Neuron (in vitro differentiated cells): ENCODE measurements around the gene FAM43B.
"Not testable (repeated sequence)": the region's sequence is repeated elsewhere in the genome, so short reads cannot be mapped to it uniquely, and the experiment has no call there.

Experiments
- H2AFZ ChIP-seq: one replicate; pipeline ENCODE4 v1.6.1; 2013; ENCODE audit warnings: low read depth, mild to moderate bottlenecking, inconsistent platforms, low read length, moderate library complexity
- H3K27me3 ChIP-seq: one replicate; pipeline ENCODE4 v1.6.1; 2013; ENCODE audit warnings: low read length; ENCODE audit not compliant: insufficient read depth
- H3K36me3 ChIP-seq: one replicate; pipeline ENCODE4 v1.6.1; 2013; ENCODE audit warnings: low read length; ENCODE audit not compliant: insufficient read depth
- H3K4me1 ChIP-seq: one replicate; pipeline ENCODE4 v1.6.1; 2013; ENCODE audit warnings: low read length; ENCODE audit not compliant: insufficient read depth
- H3K4me3 ChIP-seq: 2 replicates; pipeline ENCODE4 v1.5.1; 2013; ENCODE audit warnings: mild to moderate bottlenecking, low read length, moderate library complexity
- H3K9me3 ChIP-seq: one replicate; pipeline ENCODE4 v1.6.1; 2013; ENCODE audit warnings: low read length

Gene FAM43B

GRCh38 chr1:20551945-20552727 is at the start of gene FAM43B:
Gene FAM43B (plus strand): TSS chr1:20552573. CDS start chr1:20552974, 401 bp downstream.
- Histone ChIP-seq H3K36me3 (no peaks in the 10 kb centered on the region), H2AFZ (peak within 1 kb of the TSS; percentile 62), H3K9me3 (no peaks in the 10 kb centered on the region), H3K4me1 (peaks cover 4% of the 10 kb centered on the region), H3K27me3 (peaks cover 72% of the 10 kb centered on the region), H3K4me3 (peak within 1 kb of the TSS; percentile 44)

GRCh38 chr1:20505488-20505887 is 46.9 kb upstream of the FAM43B start:
- Histone ChIP-seq H2AFZ (no peak overlapping the region), H3K36me3 (peaks cover 32% of the 10 kb centered on the region), H3K4me1 (peaks cover 17% of the 10 kb centered on the region), H3K4me3 (no peak overlapping the region), H3K9me3 (no peaks in the 10 kb centered on the region), H3K27me3 (no peaks in the 10 kb centered on the region)

- Histone ChIP-seq H3K36me3 (peaks cover 15% of the 10 kb centered on the region), H2AFZ (no peak overlapping the region), H3K27me3 (peaks cover 5% of the 10 kb centered on the region), H3K9me3 (no peaks in the 10 kb centered on the region), H3K4me1 (peaks cover 17% of the 10 kb centered on the region), H3K4me3 (peak overlapping the region; percentile 83)
These were observed 45.2 kb upstream of the FAM43B start for GRCh38 chr1:20507248-20507563.

GRCh38 chr1:20507564-20508410 is 44.6 kb upstream of the FAM43B start, which contains the start of gene MUL1:
Gene MUL1 (minus strand): TSS chr1:20508151. CDS start chr1:20508024, 127 bp downstream.
- H2AFZ ChIP-seq: peak within 1 kb of the TSS; percentile 65
- peaks cover 13% of the 10 kb centered on the region for H3K36me3 ChIP-seq
- H3K4me1 ChIP-seq: peaks cover 17% of the 10 kb centered on the region
- no peaks in the 10 kb centered on the region for H3K9me3 ChIP-seq
- peak within 1 kb of the TSS; percentile 83 for H3K4me3 ChIP-seq
- peaks cover 5% of the 10 kb centered on the region for H3K27me3 ChIP-seq

GRCh38 chr1:20508411-20508771 is 44.0 kb upstream of the FAM43B start:
- peaks cover 17% of the 10 kb centered on the region for H3K4me1 ChIP-seq
- H3K4me3 ChIP-seq: peak overlapping the region; percentile 83
- peaks cover 5% of the 10 kb centered on the region for H3K27me3 ChIP-seq
- peak overlapping the region; percentile 65 for H2AFZ ChIP-seq
- no peaks in the 10 kb centered on the region for H3K9me3 ChIP-seq
- peaks cover 9% of the 10 kb centered on the region for H3K36me3 ChIP-seq

- Histone ChIP-seq H3K27me3 (peaks cover 15% of the 10 kb centered on the region), H3K9me3 (no peaks in the 10 kb centered on the region), H3K4me3 (no peak overlapping the region), H3K36me3 (no peaks in the 10 kb centered on the region), H3K4me1 (peaks cover 9% of the 10 kb centered on the region), H2AFZ (no peak overlapping the region)
These were observed 40.6 kb upstream of the FAM43B start for GRCh38 chr1:20511518-20512428.

- H3K36me3 ChIP-seq, H2AFZ ChIP-seq, H3K9me3 ChIP-seq, H3K4me3 ChIP-seq, H3K4me1 ChIP-seq: not testable (repeated sequence)
- peaks cover 19% of the 10 kb centered on the region for H3K27me3 ChIP-seq
These were observed 32.6 kb upstream of the FAM43B start for GRCh38 chr1:20519609-20520262.

GRCh38 chr1:20521960-20522861 is 30.2 kb upstream of the FAM43B start:
- peaks cover 14% of the 10 kb centered on the region for H3K27me3 ChIP-seq
- H3K4me3 ChIP-seq: no peak overlapping the region
- no peaks in the 10 kb centered on the region for H3K4me1 ChIP-seq
- H3K9me3 ChIP-seq: no peaks in the 10 kb centered on the region
- H2AFZ ChIP-seq: no peak overlapping the region
- H3K36me3 ChIP-seq: no peaks in the 10 kb centered on the region

- H3K27me3 ChIP-seq: peaks cover 2% of the 10 kb centered on the region
- peaks cover 11% of the 10 kb centered on the region for H3K4me1 ChIP-seq
- H3K9me3 ChIP-seq: no peaks in the 10 kb centered on the region
- no peak overlapping the region for H2AFZ ChIP-seq
- H3K36me3 ChIP-seq: no peaks in the 10 kb centered on the region
- H3K4me3 ChIP-seq: no peak overlapping the region
These were observed 26.1 kb upstream of the FAM43B start for GRCh38 chr1:20526267-20526666.

- Histone ChIP-seq H3K9me3 (no peaks in the 10 kb centered on the region), H3K4me1 (peaks cover 11% of the 10 kb centered on the region), H3K4me3 (no peak overlapping the region), H3K27me3 (peaks cover 3% of the 10 kb centered on the region), H3K36me3 (no peaks in the 10 kb centered on the region), H2AFZ (no peak overlapping the region)
These were observed 24.2 kb upstream of the FAM43B start for GRCh38 chr1:20528221-20528620.

GRCh38 chr1:20530306-20530705 is 22.1 kb upstream of the FAM43B start:
- Histone ChIP-seq H3K4me1 (peaks cover 11% of the 10 kb centered on the region), H2AFZ (no peak overlapping the region), H3K9me3 (no peaks in the 10 kb centered on the region), H3K36me3 (no peaks in the 10 kb centered on the region), H3K4me3 (no peak overlapping the region), H3K27me3 (peaks cover 23% of the 10 kb centered on the region)
